GM18508 (cell line): Measurements from ENCODE around the gene MIA3.
A peak's percentile ranks its signal among the peaks of the same experiment; 100 is the strongest.
"Not testable (repeated sequence)": the region's sequence is repeated elsewhere in the genome, so short reads cannot be mapped to it uniquely, and the experiment has no call there.

ENCODE experiments used
- ATAC-seq: cut with Tn5 transposase; IDR thresholded peaks from one replicate; pipeline ENCODE4 v1.9.1; 2021; ENCODE audit warnings: moderate number of reproducible peaks; ENCODE audit not compliant: insufficient read depth, unreplicated experiment

The MIA3 gene, protein sequence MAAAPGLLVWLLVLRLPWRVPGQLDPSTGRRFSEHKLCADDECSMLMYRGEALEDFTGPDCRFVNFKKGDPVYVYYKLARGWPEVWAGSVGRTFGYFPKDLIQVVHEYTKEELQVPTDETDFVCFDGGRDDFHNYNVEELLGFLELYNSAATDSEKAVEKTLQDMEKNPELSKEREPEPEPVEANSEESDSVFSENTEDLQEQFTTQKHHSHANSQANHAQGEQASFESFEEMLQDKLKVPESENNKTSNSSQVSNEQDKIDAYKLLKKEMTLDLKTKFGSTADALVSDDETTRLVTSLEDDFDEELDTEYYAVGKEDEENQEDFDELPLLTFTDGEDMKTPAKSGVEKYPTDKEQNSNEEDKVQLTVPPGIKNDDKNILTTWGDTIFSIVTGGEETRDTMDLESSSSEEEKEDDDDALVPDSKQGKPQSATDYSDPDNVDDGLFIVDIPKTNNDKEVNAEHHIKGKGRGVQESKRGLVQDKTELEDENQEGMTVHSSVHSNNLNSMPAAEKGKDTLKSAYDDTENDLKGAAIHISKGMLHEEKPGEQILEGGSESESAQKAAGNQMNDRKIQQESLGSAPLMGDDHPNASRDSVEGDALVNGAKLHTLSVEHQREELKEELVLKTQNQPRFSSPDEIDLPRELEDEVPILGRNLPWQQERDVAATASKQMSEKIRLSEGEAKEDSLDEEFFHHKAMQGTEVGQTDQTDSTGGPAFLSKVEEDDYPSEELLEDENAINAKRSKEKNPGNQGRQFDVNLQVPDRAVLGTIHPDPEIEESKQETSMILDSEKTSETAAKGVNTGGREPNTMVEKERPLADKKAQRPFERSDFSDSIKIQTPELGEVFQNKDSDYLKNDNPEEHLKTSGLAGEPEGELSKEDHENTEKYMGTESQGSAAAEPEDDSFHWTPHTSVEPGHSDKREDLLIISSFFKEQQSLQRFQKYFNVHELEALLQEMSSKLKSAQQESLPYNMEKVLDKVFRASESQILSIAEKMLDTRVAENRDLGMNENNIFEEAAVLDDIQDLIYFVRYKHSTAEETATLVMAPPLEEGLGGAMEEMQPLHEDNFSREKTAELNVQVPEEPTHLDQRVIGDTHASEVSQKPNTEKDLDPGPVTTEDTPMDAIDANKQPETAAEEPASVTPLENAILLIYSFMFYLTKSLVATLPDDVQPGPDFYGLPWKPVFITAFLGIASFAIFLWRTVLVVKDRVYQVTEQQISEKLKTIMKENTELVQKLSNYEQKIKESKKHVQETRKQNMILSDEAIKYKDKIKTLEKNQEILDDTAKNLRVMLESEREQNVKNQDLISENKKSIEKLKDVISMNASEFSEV (N-terminal part only)

DNA sequence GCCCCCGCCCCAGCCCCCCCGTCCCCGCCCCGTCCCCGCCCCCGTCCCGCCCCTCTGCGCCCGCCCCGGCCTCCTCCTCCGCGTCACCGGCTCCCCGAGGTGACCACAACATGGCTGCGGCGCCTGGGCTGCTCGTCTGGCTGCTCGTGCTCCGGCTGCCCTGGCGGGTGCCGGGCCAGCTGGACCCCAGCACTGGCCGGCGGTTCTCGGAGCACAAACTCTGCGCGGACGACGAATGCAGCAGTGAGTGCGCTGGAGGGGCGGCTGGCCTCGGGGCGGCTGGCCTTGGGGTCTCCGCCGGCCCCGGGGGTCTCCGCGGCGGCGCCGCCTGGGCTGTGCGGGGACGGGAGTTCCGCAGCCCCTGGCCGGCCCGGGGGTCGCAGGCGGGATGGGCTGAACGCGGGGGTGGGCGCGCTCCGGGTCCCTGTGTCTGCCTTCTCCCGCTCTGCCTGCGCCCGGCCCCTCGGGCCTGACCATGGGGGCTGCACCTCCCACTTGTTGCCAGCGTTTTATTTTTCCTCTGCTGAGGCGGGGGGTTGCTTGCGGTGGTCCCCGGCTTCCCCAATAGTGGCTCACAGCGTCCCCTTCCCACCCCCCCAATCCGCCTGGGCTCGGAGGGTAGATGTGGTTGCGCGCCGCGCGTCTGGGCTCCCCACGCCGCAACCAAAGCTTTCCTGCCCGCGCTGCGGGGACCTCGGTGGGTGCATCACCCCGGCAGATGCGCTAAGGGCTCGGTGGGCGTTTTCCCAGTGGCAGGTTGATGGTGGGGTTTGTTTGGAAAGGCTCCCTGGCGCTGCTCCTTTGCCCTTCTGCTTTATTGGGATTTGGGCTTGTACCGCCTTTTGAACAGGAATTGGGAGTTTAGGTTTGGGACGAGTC is at the start of gene MIA3:
MIA3 (plus strand) TSS at position 97 of the 879 bp plus-strand sequence; CDS start at position 111, 14 bp downstream.
- peak; percentile 14 for ATAC-seq

DNA sequence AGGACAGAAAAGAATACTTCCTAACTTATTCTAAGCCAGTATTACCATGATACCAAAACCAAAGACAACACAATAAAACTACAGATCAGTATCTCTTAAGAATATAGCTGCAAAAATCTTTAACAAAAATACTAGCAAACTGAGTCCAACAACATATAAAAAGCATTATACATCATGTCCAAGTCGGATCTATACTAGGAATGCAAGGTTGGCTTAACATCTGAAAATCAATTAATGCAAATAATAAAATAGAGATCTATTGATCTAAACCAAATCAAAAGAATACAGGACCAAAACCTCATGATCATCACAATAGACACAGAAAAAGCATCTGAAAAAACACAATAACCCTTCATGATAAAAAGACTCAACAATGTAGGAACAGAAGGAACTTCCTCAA is 47.1 kb upstream of the MIA3 start:
- no peak for ATAC-seq

DNA sequence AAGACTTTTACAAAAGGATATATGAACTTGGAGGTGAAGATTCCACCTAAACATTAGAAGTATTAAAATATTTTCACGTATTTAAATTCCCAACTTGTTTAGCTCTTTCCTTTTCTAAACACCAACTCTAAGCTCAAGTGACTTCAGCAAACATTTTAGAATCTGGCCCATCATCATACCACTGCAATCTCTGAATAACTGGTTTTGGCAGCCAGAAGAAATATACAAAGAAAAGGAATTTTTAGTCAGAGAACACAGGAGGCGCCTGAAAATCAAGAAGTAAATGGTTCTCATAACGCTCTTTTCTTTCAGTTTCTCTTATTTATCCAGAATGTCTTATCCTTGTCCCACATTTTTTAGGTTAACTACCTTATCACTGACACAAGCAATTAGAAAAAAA is 38.6 kb upstream of the MIA3 start:
- no peak for ATAC-seq

DNA sequence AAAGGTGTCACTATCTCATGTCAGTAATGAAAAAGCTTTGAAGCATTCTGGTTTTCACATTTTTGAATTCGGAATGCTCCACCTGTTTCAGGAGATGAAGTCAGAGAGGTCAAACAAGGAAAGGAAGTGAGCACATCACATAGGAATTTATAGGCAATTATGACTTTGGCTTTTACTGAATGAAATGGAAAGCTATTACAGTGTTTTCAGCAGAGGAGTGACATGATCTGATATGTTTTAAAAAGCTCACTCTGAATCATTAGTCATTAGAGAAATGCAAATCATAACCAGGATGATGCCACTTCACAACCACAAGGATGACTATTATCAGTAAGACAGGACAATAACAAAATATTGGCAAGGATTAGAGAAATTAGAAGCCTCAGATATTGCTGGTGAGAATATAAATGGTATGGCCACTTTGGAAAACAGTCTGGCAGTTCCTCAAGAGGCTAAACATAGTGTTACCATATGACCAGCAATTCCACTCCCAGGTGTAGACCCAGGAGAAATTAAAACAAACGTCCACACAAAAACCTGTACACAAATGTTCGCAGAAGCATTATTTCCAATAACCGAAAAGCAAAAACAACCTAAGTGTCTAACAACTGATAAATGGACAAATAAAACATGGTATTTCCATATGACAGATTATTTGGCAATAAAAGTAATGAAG is 35.7 kb upstream of the MIA3 start:
- ATAC-seq: no peak

DNA sequence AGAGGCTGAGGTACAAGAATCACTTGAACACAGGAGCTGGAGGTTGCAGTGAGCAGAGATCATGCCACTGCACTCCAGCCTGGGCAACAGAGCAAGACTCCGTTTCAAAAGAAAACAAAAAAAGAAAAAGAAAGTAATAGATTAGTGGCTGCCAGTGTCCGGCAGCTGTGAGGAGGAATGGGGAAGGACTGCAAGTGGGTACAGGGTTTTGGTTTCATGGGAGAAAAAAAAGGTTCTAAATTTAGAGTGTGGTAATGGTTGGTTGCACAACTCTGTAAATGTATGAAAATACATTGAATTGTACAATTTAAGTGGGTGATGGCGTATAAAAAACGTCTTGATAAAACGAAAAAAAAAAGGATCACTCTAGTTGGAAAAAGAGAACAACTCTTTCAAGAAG is 34.8 kb upstream of the MIA3 start:
- ATAC-seq: peak; percentile 89

DNA sequence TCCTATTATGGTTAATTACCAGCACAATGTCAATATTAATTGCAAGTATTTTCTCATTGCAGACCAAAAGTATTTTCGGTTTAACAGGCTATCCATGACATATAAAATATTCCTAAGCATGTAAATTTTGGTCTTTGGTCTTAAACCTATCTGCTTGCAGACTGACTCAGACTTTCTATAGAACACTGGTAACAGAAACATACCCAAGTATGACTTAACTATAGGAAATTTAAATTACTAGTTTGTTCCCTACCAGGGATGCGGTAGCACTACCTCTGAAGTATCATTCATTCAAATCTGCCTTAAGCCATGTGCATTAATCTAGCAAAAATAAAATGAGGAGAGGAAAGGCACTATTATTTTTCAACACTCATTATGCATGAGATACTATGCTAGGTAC is 31.1 kb upstream of the MIA3 start:
- no peak for ATAC-seq

DNA sequence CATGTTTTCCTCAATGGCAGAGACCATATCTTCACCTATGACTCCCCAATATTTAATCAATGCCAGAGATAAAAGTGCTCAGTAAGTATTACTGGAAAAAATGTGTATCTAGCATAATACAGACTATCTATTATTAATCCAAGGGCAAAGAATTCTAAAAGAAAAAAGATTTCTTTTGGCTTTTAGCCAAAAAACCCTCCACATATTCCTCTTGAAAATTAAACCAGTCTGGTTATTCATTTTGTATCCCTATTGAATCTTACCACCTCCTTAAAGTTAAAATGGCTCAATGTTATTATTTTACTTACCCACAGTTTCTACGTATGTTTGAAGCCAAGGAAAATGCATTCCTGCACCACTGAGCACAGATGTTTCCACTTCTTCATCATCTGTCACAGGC is 29.8 kb upstream of the MIA3 start:
- no peak for ATAC-seq

DNA sequence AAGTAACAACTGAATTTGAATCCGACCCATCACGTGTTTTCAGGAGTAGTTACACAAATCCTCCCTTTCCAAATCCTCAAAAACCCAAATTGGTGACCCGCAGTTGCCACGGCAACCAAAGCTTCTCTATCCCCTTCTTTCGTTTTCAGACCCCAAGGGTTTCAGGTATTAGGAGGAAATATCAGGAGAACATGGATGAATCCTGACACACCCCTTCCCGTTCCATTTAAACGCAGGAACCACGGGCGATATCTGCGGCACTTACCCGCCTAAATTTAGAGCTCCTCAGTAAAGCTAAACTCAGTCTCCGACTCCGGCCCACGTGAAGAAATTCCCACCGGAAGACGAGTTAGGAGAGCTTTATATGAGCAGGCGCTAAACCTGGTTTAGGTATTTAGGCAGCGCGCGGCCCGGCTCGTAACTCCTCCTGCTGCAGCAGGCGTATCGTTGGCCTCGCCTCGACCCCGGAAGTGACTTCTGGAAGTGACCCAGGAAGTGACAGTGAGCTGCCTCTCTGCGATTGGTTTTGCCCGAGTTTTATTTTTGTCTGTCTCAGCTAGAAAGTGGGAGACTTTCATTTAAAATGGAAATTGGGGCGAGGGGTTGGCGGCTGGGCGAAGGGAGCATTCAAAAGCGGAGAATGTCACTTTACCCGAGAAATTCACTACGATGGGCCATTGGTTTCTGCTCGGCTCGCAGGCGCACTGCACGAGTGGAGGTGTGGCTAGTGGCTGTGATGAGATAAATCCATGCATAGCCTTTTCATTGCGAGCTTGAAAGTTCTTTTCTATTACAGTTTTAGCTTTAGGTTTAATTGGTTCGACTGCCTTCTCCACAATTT is 28.2 kb upstream of the MIA3 start, which contains the start of gene TAF1A:
TAF1A (minus strand) TSS at position 472 of the 841 bp plus-strand sequence.
- ATAC-seq: peak; percentile 96

DNA sequence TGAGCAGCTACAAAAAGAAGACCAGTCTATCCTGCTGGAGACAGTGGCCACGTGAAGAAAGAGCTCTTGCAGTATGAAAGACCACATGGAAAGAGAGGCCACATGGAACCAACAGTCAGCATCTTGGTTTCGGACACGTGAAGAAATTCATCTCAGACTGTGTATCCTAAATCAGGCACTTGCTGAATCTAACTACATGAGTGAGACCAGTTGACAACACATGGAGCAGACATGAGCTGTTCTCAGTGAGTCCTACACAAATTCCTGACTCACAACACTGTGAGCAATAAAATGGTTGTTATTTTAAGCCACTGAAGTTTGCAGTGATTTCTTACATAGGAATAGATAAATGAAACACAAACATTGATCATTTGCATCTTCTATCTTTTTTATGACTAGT is 25.7 kb upstream of the MIA3 start:
- no peak for ATAC-seq

DNA sequence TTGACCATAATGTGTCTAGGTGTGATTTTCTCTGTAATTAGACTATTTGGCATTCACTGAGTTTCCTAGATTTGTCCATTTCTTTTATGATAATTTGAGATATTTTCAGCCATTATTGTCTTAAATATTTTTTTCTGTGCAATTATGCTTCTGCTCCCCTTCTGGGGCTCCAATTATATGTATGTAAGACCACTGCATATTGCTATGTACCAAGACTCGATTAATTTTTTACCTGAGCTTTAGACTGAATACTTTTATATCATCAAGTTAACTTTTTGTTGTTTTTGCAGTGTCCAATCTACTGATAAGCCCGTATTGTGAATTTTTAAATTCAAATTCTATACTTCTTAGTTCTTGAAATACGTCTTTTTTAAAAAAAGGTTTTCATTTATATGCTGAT is 23.1 kb upstream of the MIA3 start:
- ATAC-seq: no peak

DNA sequence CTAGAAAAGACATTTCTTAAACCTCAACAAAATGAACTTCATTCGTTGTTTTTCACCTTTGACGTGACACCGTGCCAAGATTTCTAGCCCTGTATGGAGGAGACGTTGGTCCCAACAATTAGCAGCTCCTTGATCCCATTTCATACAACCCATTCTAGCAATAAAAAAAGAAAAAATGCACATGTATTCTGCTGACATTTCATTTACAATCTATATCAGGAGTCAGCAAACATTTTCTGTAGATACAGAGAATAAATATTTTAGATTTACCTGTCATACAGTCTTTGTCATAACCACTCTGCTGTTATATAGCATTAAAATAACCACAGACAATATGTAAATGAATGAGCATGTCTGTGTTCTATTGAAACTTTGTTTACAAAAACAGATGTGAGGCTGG is 21.2 kb upstream of the MIA3 start:
- ATAC-seq: no peak

DNA sequence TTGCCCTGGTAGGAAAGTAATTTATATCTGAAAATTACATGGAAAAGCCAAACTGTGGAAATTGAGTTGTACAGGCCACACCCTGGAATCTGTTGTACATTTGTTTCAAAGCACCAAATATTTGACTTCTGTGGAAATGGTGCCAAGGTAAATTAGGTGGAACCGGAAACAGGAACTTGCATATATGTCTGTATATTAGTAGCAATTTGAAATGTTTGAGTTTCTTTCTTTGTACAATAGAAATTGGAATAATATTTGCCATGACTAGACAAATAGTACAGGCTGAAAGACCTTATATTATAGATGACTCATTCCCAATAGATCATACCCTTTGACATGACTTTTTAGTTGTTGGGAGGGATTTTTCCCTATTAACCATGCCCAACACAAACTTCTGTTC is 17.6 kb upstream of the MIA3 start:
- no peak for ATAC-seq

DNA sequence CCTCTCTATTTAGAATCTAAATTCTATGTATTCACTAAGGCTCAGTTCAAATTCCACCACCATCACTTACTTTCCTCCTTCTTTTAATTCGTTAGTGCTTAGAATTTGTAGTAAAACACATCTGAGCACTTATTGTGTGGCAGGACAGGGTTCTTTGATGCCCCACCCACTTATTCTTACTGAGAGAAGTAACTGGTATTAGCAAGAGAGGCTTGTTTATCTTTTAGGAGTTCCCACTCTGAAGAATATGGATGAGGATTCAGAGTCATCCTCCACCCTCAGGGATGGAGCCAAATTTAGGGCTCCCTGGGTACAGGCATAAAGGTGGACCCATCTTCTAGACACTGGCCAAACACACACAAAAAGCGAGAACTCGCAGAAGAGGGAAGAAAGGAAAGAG is 16.6 kb upstream of the MIA3 start:
- ATAC-seq: no peak

DNA sequence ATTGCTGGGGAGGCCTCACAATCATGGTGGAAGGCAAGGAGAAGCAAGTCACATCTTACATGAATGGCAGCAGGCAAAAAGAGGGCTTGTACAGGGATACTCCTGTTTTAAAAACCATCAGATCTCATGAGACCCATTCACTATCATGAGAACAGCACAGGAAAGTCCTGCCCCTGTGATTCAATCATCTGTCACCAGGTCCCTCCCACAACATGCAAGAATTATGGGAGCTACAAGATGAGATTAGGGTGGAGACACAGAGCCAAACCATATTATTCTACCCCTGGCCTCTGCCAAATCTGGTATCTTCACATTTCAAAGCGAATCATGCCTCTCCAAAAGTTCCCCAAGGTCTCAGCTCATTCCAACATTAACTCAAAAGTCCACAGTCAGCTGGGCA is 11.1 kb upstream of the MIA3 start:
- no peak for ATAC-seq

DNA sequence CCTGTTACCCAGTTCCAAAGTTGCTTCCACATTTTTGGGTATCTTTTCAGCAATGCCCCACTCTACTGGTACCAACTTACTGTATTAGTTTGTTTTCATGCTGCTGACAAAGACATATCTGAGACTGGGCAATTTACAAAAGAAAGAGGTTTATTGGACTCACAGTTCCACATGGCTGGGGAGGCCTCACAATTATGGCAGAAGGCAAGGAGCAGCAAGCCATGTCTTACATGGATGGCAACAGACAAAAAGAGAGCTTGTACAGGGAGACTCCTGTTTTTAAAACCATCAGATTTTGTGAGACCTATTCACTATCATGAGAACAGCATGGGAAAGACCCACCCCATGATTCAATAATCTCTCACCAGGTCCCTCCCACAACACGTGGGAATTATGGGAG is 8.8 kb upstream of the MIA3 start:
- ATAC-seq: not testable (repeated sequence)

DNA sequence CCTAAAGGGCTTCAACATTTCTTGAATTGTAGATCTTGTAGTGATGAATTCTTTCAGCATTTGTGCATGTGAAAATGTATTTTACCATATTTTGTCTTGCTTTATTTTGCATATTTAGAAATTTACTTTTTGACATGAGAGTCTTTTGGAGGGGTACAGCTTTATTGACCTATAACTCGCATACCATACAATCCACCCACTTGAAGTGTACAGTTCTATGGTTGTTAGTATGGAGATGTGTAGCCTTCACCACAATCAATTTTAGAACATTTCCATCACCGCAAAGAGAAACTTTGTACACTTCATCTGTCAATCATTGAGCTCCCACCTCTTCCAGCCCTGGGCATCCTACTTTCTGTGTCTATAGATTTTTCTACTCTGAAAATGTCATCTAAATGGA is 7.2 kb upstream of the MIA3 start:
- ATAC-seq: no peak

DNA sequence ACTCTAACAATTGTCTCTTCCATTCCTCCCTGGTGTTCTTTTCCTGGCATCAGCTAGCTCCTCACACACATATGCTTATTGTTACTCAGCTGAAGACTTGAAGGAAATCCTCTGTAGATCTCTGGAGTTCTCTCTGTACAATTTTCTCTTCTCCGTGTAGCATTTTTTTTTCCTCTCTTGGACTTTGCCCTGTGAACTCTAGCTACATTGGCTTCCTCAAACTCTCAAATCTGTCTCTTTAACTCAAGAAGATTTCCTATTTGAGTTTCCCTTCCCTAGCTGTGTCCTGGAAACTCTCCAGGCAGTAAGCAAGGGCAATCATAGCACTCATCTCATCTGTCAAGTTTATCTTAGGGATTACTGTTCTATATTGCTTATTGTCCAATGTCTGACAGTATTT is 4.3 kb upstream of the MIA3 start:
- ATAC-seq: no peak

DNA sequence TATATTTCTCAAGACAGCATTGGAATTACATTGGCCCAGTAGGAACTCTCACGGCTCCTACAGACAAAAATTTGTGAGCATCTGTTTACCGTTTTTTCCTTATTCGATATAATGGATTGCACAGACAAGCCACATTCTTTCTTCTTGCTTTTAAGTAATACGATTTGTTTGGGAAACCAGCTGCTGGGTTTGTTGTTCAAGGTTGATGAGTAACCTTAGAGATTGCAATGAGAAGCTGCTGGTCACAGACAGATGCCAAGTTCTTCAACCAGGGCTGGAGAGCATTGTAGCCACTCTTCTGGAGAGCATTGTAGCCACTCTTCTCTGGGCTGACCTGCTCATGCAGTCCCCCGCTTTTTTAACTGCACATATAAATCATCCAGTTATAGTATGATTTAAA is 1.4 kb upstream of the MIA3 start:
- no peak for ATAC-seq
